Suprapubic skin (tissue), 3 donors: ENCODE measurements around the gene NPHP4.

Experiments used
- CTCF ChIP-seq, 2 donors: fragments of 200-600 bp in 1 of 2; fragments of 450-650 bp in 1 of 2; sonication (generic) in 1 of 2; IDR thresholded peaks; one replicate each; pipeline ENCODE4 v1.5.1; 2016 to 2019; ENCODE audit warnings: antibody characterized with exemption in 2 of 2, mild to moderate bottlenecking in 1 of 2, moderate library complexity in 1 of 2
- EP300 ChIP-seq: sonication (generic); formaldehyde crosslinking; IDR thresholded peaks from one replicate; pipeline ENCODE4 v1.6.1; 2017; ENCODE audit warnings: antibody characterized with exemption
- POLR2A ChIP-seq, 2 donors: fragments of 450-650 bp; IDR thresholded peaks; one replicate each; pipeline ENCODE4 v1.6.1; 2017; ENCODE audit warnings: antibody characterized with exemption in 2 of 2, mild to moderate bottlenecking in 2 of 2, moderate library complexity in 2 of 2

DNA sequence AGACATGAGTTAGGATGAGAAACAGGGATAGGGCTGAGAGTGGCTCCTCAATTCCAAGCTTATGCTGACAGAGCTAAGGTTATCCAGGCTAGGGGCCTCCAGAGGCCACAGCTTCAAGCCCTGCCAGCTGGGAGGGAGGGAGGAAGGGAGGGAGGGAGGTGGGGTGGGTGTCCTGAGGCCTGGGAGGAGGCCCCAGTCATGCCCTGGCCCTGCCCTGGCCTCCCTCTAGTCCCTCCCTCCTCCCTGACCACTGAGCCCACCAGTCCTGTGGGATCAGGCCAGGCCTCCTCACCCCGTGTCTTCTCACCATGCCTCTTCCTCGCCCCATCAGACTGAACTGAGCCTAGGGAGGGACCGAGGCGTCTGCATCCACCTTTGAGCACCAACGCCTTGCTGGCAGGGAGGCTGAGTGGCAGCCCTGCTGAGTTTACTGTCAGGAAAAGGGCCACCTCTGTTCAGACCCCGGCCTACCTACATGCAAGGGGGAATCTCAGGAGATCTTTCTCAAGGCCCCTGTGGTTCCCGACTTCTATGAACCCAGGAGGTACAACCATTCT is 116.1 kb downstream of the NPHP4 start:
- TF ChIP-seq POLR2A (IDR thresholded peaks at IDR 0.05) (no peak), CTCF (IDR thresholded peaks at IDR 0.05) (no peak), EP300 (no peak)
